GM12873 (cell line): ENCODE measurements around the gene MORN3.

Source experiments
- CTCF ChIP-seq: IDR thresholded peaks from 2 replicates; pipeline ENCODE4 v1.5.1; 2012; ENCODE audit warnings: low read depth, mild to moderate bottlenecking, moderate library complexity, low read length, control low read depth; ENCODE audit not compliant: insufficient read depth; ENCODE audit errors: missing control alignments

The MORN3 gene

DNA sequence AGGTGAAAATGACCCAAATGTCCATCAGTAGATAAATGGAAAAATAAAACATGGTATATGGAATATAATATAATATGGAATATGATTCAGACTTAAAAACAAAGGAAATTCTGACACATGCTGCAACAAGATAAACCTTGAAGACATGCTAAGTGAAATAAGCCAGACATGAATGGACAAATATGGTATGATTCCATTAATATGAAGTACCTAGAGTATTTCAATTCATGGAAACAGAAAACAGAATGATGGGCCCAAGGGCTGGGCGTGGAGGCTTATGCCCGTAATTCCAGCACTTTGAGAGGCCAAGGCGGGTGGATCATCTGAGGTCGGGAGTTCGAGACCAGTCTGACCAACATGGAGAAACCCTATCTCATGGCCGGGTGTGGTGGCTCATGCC, 65.9 kb downstream of the MORN3 start:
- no peak for TF ChIP-seq CTCF

GRCh38 chr12:121602766-121603165, 66.7 kb downstream of the MORN3 start:
- no peak for TF ChIP-seq CTCF

- TF ChIP-seq CTCF = no peak
Observed at GRCh38 chr12:121600702-121601336, 68.6 kb downstream of the MORN3 start.
